ENCODE measurements around the gene MFN1. TPM values are rescaled to one million over a fixed set of nuclear protein-coding genes. Genes with fewer than 3 reads are reported as not detected.
"Not testable (repeated sequence)": the region's sequence is repeated elsewhere in the genome, so short reads cannot be mapped to it uniquely, and the experiment has no call there.

Gene MFN1
- 125 TPM for total RNA-seq

DNA sequence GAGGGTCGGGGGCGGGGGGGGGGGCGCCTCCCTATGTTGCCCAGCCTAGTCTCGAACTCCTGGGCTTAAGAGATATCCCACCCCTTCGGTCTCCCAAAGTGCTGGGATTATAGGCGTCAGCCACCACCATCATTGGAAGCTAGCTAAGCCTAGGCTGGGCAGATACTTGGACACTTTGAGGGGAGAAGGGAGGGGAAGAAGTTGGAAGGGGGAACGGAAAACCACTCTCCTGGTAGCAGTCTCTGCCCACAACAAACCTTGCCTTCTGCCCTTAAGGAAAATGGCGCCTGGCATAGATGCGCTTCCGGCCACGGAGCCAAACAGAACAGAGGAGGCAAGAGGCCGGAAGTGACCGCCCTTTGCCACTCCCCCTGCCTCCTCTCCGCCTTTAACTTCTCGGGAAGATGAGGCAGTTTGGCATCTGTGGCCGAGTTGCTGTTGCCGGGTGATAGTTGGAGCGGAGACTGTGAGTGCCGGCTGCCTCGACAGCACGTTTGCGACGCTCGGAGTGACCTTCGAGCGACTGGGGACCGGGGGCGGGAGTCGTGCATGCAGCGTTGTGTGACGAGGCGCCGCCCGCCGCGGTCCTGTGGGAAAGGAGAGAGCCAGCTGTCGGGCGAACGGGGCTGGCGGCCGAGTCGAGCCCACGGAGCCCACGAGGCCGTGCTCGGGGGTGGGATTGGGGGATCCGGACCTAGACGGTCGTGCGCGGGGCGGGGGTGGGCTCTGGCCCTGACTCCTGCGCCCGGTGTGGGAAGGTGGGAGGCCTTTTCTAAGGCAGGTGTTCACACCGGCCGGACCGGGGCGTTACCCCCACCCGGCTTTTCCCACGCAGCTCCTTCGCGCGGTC lies at the start of gene MFN1:
Gene MFN1 (plus strand): TSS at position 365 of the 850 bp plus-strand sequence. CDS start 1,143 bp downstream, outside the sequence.
- DNase-seq, result peak; percentile 94

DNA sequence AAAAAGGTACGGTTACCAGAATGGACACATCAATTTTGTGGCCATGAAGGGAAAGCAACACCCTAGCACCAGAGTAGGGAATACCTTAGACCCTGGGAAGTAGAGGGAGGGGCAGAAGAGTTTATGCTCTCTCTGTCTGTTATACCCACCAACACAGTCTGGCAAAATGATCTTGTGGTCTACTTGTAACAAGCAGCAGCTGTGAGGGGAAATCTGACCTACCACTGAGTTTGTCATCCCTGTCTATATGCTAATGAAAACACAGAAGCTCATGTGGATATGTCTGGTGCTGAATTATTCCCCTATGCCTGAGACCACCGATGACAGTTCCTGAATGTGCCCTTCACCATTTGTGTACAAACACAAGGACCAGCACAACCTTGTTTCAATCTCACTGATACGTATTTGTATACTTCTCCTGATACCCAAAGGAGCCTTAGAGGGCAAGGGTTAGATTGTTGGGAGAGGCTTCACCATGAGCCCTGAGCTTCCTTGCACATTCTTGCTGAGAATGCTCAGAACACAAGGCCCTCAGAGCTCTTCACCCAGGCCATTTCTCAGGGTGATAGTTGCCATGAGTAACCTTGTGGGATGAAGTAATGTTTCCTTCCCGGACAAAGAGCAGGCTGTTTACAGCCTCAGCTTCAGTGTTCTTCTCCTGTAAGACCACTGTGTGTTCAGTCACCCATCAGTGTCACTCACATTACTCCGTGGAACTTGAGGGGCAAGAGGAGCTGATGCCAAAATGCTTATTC lies 49.4 kb upstream of the MFN1 start:
- DNase-seq, result no peak

DNA sequence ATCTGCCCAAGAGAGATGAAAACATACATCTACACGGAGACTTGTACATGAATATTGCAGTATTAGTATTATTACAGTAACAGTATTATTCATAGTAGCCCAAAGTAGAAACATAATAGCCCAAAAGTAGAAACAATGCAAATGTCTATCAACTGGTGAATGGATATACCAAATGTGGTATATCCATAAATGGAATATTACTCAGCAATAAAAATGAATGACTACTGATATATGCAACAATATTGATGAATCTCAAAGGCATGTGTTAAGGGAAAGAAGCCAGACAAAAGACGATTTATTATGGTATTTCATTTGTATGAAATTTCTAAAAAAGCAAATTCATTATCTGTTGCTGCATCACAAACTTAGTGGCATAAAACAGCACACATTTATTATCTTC lies 48.2 kb upstream of the MFN1 start:
- no peak for DNase-seq

DNA sequence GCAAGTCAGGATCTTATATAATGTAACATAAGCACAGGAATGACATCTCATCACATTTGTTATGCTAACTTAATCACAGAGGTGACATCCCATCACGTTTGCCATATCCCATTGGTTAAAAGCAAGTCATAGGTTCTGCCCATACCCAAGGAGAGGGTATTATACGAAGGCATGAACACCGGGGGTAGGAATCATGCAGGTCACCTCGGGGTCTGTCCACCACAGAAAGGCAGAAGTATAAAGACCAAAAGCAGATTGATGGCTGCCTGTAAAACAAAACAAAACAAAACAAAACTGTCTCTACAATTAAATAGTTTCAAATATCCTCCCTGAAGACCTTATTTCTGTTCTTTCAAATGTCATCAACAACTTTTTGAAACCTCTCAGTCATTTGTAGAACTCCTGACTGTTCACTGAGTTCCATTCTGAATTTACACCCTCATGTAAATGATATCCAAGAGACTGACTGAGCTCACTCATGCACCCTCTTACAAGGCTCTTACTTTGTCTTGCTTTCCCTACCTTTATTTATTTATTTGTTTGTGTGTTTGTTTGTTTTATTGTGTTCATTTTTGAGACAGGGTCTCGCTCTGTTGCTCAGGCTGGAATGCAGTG lies 47.4 kb upstream of the MFN1 start:
- DNase-seq, result no peak

DNA sequence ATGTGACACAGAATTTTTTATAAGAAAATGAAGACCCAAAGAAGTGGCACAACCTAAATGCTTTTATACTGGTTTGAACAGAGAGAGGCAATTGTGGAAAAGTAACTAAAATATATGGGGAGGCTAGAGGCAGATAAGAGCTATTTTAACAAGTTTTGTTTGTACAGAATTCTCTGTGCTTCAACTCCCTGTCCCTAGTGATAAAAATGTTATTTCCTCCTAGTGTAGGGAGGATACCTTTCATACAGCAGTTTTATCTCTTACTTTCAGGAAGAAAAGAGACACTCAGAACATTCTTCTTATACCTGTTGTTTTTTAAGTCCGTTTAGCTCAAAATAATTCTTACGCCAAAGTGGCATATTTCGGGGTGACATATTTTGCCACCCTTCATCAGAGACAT lies 45.9 kb upstream of the MFN1 start:
- DNase-seq, result no peak

DNA sequence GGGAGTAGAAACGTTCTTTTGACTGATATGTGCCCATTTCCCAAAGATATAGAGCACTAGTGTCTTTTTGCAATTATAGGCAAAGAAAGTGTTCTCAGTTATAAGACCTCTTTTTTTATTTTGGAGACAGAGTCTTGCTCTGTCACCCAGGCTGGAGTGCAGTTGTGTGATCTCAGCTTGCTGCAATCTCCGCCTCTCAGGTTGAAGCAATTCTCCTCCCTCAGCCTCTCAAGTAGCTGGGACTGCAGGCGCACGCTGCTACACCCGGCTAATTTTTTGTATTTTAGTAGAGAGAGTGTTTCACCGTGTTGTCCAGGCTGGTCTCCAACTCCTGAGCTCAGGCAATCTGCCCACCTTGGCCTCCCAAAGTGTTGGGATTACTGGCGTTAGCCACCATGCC lies 45.4 kb upstream of the MFN1 start:
- no peak for DNase-seq

DNA sequence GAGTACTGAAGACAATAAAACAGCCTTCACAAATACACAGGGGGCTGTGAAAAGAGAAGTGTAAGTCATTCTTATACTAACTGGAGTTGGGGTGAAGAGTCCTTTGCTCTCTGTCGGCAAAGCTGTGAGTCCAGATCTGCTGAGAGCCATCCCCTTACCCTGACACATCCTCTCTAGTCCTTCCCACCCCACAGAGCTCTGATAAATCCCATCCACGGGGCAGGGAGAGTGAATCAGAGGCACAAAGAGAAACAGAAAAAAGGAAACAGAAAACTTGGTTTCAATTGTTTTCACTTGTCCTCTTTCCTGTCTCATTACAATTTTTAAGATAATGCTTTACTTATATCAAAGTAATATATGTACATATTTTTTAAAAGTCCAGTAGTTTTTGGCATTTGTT lies 42.9 kb upstream of the MFN1 start:
- no peak for DNase-seq

DNA sequence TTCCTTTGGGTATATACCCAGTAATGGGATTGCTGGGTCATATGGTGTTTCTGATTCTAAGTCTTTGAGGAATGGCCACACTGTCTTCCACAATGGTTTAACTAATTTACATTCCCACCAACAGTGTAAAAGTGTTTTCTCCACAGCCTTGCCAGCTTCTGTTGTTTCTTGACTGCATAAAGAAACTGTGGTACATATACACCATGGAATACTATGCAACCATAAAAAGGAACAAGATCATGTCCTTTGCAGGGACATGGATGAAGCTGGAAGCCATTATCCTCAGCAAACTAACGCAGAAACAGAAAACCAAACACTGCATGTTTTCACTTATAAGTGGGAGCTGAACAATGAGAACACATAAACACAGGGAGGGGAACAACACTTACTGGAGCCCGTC lies 40.1 kb upstream of the MFN1 start:
- DNase-seq, result not testable (repeated sequence)

DNA sequence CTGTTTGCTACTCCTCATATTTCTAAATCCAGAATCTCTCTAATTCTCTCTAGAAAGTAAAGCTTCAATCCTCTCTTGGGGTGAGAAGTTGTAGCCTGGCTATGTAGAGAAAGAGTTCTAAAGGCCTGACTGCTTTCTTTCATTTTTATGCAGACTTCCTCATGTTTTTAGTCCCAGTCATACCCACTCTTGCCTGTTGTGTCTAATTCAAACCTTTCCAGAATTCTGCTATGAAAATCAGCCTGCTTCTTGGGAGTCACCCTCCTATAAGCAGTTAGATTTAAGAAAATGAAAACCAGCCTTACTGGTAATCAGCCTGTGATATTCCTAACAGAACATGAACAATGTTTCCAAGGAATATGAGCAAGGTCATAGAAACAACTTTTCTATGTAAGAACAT lies 39.5 kb upstream of the MFN1 start:
- DNase-seq, result no peak

DNA sequence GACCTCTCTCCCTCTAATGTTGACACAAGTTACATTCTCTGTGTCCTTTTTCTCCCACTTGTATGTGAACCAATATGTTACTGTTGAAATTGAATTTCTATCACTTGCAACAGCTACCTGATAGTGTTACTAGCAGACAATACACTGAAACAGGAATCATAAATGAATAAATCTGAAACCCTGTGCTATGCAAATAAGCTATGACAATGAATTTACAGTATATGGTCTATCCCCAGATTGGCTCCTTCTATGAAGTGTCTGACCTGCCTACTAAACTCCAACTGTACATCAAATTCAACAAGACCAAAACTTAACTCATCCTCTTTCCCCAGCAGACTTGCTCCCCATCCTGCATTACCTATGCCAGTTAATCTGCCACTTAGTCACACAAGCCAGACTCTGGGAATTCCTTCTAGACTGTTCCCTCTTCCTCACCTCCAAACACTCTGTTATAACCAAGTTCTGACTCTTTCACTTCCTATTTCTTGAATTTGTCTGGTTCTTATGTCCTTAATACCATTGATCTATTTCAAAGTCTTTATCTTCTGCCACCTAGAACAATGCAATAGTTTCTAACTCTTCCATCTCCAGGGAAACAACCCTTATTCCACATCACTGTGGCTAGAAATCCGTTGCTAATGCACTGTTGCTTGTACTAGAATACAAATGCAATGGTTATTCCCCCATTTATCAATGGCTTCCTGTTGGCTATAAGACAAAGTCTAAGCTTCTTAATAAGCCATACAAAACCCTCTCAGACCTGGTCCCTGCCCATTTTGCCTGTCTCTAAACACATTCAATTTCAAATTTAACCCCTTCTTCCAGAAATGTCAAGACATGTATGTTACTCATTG lies 38.1 kb upstream of the MFN1 start:
- DNase-seq, result no peak

DNA sequence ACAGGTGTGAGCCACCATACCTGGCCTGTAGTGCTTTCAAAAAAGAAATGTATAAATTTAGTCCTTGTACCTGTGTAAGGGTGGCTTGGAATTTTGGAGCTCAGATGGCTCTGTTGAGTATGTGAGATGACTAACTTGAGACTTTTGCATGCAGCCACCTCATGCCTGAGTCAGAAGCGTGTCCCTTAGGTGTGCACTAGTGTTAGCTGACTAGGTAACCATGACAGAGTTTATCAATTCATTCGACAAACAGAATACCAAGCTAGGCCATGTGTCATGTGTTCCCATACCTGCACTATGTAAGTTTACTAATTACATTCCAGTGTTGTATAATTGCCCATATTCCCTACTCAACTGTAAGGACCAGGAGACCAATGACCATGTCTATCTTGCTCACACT lies 28.6 kb upstream of the MFN1 start:
- DNase-seq, result no peak

DNA sequence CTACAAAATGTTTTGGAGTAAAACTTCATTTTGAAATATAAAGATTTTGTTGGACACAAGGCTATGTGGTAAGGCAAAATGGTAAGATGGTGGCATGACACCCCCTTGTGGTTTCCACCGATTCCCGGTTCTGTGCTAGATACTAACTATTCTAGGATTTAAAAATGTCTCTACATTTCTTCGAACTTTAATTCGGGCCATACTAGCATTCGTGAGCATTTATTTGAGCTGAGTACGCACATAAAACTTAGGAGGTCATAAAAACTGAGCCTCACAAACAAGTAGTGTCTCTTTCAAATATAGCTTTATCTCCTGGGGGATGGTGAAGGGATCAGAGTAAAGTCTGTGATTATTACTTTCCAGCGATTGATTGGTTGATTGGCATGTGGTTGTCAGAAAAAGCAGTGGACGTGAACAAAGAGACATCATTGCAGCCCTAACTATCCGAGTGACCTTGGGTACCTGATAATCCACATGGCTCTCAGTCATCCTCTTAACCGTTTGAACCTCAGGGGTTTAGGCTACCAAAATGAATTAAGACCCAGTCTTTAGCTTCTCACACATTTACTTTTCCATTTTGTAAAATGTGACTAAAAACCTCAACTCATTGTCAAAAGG lies 25.7 kb upstream of the MFN1 start:
- no peak for DNase-seq

DNA sequence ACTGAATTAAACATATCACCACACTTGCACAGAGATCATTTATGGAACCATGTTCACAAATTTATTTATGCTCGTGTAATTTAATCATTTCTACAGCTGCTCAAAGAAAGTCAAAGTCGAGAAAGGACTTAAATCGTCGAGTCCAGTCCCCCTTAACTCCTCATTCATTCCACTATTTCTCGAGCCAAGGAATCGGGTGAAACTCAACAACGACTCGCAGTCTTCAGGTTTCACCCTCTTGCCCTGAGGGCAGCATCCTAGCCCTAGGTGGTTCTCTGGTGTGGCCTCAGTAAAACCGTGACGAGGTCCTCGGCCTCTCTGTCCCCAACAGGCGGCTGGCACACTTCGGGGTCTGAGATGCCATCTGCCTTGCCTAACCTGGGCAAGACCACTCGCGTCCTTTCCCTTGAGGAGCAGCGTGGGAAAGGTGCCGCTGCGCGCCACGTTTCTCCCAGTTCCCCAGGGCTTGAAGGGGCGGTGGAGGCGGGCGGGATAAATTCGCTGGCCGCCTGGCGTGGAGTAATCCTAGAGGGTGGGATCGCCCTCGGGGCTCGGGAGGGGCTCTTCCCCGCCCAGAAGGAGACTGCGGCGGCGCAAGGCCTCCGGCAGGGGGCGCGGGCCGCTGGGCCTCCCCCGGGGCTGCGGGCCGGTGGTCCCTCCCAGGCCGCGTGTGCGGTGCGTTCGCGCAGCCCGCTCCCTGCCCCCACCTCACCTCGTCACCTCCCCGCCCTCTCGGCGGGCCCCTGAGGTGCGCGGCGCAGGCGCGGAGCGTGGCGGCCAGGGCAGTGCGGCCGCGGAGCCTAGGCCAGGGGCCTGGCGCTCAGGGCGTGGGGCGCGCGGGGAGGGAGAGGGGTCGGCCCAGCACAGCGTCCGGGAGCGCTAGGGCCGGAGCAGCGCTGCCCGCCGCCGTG lies 25.0 kb upstream of the MFN1 start, which contains the start of gene ZNF639:
Gene ZNF639 (plus strand): TSS at position 746 of the 911 bp plus-strand sequence. CDS start 5,263 bp downstream, outside the sequence.
- peak; percentile 69 for DNase-seq

DNA sequence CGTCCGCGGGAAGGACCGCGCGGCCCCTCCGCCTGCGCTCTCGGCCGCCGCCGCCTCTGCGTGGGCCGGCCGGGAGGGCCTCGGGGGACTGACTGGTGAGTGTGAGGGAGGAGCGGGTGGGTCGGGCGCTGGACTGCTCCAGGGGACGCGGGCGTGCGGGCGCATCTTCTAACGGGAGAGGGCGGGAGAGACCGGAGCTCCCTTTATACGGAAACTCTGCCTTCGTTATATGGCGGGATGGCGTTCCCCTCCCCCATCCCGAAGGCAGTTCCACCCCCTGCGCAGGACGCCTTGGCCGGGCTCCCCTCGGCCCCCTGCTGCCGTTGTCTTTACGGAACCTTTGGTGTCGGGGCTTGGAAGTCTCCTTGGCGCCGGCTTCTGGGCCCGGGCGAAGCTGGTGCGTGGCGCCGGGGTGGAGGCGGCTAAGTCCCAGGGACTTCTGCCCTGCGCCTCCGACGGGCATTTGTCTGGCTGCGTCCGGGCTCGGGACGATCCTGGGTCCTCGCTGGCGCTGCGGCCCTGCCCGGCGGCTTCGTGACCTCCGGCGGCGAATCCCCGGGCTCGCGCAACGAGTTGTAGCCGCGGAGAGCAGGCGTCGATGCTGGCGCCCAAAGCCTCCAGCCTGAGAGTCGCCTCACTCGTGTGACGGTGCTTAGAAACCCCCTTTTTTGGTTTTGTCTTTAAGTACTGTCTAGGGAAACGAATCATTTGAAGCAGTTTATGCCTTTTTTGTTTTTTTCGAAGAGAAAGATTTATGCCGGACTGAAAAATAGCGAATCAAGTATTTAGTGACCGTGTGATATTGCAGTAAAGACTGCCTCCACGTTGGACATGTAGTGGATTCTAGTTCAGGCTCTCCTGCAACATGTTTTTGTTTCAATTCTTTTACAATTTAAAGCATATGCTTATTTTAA lies 24.1 kb upstream of the MFN1 start:
- DNase-seq, result peak; percentile 69

DNA sequence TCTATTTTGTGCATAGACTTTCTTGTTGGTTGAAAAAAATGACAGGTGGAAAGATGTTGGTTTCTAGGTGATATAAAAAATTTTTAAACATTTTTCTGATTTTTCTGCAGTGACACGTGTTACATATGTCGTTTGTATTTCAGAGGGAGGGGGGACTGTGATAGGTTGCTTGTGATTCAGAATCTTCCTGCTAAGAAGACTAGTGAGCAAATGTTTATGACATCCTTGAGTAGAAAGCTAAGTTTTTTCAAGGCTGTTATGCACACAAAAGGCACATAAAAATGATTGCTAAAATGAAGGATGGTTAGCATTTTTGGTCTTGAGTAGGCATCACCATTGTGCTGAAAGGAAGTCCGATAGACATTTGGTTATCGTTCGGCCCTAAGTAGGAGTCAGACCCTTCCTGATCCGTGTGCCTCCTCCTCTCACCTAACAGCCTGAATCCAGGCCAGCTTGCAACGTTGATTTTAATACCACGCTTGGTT lies 23.2 kb upstream of the MFN1 start:
- DNase-seq, result no peak

DNA sequence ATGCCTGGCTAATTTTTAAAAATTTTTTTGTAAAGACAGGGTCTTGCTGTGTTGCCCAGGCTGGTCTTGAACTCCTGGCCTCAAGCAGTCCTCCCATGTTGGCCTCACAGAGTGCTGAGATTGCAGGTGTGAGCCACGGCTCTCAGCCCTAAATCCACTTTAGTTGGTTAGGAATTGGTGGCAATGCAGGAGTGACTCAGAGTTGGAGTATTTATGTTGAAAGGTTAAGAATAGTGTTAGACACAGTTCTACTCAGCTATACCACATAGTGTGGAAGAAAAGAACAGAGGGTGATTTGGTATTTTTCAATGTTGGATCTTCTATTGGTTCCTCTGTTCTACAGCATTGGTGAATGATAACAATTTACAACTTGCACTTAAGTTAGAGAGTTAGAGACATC lies 17.1 kb upstream of the MFN1 start:
- DNase-seq, result no peak

DNA sequence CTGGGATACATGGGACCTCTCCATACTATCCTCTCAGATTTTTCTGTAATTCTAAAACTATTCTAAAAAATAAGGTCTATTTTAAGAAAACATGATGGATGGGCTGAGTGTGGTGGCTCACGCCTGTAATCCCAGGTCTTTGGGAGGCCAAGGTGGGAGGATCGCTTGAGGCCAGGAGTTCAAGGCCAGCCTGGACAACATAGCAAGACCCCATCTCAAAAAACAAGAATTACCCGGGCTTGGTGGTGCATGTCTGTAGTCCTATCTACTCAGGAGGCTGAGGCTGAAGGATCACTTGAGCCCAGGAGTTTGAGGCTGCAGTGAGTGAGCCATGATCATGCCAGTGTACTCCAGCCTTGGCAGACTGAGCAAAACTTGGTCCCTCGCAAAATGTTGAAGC lies 15.3 kb upstream of the MFN1 start:
- DNase-seq, result no peak

DNA sequence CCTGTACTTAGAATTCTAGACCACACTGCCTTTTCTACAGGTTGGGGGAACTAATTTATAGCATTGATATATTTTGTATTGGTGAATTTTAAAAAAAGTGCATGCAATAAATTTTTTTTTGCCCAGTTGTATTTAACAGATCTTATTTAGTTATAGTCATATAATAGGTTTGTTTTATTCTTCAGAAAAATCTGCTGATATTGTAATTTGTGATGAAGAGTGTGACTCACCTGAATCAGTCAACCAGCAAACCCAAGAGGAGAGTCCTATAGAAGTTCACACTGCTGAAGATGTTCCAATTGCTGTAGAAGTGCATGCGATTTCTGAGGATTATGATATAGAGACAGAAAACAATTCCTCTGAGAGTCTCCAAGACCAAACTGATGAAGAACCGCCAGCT lies 14.4 kb upstream of the MFN1 start:
- no peak for DNase-seq

DNA sequence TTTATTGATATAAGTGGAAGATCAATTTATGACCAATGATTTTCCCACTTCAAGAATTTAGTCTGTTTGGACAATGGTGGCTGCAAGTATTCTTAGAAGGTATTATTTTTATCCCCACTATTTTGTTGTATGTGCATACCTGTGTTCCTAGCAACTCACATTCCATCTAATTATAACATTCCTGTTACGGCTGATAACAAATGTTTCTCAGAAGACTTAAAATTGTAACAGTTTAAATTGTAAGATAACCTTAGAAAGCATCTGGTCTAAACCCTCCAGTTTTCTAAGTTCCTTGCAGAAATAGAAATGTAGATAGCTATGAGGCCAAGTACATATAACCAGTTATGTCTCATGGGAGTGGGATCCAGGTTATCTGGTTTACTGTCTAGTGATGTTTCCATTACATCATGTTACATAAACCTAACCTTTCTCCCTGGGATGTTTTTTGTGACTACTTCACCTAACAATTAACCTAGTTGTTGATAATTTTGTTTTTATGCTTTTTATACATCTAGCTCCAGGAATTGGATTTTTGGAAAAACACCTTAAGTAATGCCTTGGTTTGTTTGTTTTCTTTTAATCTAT lies 11.1 kb upstream of the MFN1 start:
- no peak for DNase-seq
